NOMO-1 treated with dmso at 0.1 percent for 144 hours (cell line): Measurements from ENCODE around the gene RPL9.
"Not testable (repeated sequence)": the region's sequence is repeated elsewhere in the genome, so short reads cannot be mapped to it uniquely, and the experiment has no call there.

ENCODE experiments used
- DNase-seq: peaks from one replicate; lab custom pipeline; 2025; ENCODE audit not compliant: unreplicated experiment; lab: John Stamatoyannopoulos, UW

RPL9 gene

GRCh38 chr4:39427520-39428114 lies 31.1 kb downstream of the RPL9 start:
- DNase-seq: no peak

DNA sequence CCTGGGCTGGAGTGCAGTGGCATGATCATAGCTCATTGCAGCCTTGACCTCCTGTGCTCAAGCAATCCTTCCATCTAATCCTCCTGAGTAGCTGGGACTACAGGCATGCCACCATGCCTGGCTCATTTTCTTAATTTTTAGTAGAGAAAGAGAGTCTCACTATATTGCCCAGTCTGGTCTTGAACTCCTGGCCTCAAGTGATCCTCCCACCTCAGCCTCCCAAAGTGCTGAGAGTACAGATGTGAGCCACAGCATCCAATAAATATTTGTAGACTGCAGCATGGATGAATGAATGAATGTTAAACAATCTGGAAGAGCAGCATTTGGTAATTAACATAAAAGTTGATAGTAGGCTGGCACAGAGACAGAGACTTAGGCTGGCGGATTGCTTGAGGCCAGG lies 32.0 kb downstream of the RPL9 start:
- no peak for DNase-seq

DNA sequence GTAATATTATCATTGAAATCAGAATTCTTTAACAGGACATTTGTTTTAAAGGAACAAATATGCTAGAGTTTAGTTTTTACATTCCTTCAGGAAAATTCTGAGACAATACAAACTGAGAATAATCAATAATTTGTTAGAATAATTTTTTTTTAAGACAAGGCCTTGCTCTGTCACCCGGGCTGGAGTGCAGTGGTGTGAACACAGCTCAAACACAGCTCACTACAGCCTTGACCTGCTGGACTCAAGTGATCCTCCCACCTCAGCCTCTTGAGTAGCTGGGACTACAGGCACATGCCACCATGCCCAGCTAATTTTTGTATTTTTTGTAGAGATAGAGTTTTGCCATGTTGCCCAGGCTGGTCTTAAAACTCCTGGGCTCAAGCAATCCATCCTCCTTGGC lies 33.4 kb downstream of the RPL9 start:
- not testable (repeated sequence) for DNase-seq

DNA sequence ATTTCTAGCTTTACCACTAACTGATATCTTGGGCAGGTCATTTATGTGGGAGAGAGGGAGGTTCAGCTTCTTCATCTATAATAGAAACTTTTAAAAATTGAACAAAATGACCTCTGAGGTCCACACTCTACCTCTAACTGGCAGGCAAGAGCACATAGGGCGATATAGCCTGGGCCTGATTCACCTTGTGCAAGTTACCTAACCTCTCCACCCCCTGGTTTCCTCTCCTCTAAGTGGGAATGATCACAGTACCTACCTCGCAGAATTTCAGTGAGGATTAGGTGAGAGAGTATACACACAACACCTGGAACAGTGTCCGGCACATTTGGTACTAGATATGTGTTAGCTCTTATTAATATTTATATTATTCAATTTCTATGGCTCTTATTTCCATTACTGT lies 36.5 kb downstream of the RPL9 start:
- no peak for DNase-seq

- DNase-seq: no peak
Observed at GRCh38 chr4:39415678-39416283, 42.9 kb downstream of the RPL9 start.

DNA sequence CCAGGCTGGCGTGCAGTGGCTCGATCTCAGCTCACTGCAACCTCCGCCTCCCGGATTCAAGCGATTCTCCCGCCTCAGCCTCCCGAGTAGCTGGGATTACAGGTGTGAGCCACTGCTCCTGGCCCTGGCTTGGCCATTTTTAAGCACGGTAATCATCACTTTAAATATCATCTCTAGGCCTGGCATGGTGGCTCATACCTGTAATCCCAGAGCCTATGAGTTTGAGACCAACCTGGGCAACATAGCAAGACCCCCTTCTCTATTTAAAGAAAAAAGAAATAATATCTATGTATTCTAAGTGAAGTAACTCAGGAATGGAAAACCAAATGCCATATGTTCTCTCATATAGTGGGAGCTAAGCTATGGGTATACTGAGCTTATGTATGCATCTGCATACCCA lies 47.2 kb downstream of the RPL9 start:
- not testable (repeated sequence) for DNase-seq

DNA sequence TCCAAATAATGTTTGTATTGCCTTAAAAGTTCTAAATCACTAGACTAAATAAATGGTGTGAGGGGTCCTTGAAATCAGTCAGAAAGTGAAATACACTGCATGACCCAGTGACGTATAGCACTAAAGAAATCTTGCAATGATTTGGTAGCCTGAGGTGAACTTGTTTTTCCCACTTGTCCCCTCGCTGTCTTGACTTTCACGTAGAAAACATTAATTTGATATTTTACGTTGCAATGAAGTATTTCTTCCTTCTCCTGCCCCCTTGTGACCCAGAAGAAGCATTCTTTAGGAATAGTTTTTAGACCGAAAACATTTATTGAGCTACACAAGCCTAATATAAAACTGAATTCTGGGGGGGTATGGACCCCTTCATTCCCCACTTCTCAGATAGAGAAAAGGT lies 48.3 kb downstream of the RPL9 start:
- DNase-seq: no peak

- no peak for DNase-seq
Observed at GRCh38 chr4:39407584-39407885, 51.2 kb downstream of the RPL9 start.

- no peak for DNase-seq
Observed at GRCh38 chr4:39406763-39407583, 51.7 kb downstream of the RPL9 start, which contains the start of gene KLB. KLB (plus strand) TSS chr4:39406930; CDS start chr4:39406950, 20 bp downstream.
